Raji (cell line): ENCODE results near the gene CFAP100.

Experiments
- POLR2A ChIP-seq: IDR thresholded peaks from 2 replicates; pipeline ENCODE4 v1.6.1; 2011; ENCODE audit warnings: low read depth, low read length, control low read depth; ENCODE audit not compliant: insufficient read depth

CFAP100 gene

GRCh38 chr3:126399351-126399735, 4.6 kb downstream of the CFAP100 start:
- TF ChIP-seq POLR2A, result no peak

- TF ChIP-seq POLR2A, result no peak
Measured at GRCh38 chr3:126399756-126400155, 5.0 kb downstream of the CFAP100 start.

- TF ChIP-seq POLR2A, result no peak
Measured at GRCh38 chr3:126401611-126402160, 7.0 kb downstream of the CFAP100 start.

- no peak for TF ChIP-seq POLR2A
Measured at GRCh38 chr3:126402178-126402577, 7.5 kb downstream of the CFAP100 start.

- TF ChIP-seq POLR2A, result no peak
Measured at GRCh38 chr3:126402666-126403302, 8.1 kb downstream of the CFAP100 start.

- TF ChIP-seq POLR2A, result no peak
Measured at GRCh38 chr3:126406389-126407296, 11.9 kb downstream of the CFAP100 start.

GRCh38 chr3:126407412-126408044, 12.8 kb downstream of the CFAP100 start:
- no peak for TF ChIP-seq POLR2A

GRCh38 chr3:126408099-126408498, 13.4 kb downstream of the CFAP100 start:
- no peak for TF ChIP-seq POLR2A

GRCh38 chr3:126412841-126413692, 18.4 kb downstream of the CFAP100 start:
- TF ChIP-seq POLR2A, result no peak

GRCh38 chr3:126413693-126414080, 19.0 kb downstream of the CFAP100 start:
- TF ChIP-seq POLR2A, result no peak

GRCh38 chr3:126414406-126414805, 19.7 kb downstream of the CFAP100 start:
- no peak for TF ChIP-seq POLR2A

GRCh38 chr3:126414961-126415660, 20.4 kb downstream of the CFAP100 start:
- no peak for TF ChIP-seq POLR2A

GRCh38 chr3:126415661-126416591, 21.2 kb downstream of the CFAP100 start:
- TF ChIP-seq POLR2A, result no peak
